HL-60/S4 treated with phorbol 12-myristate 13-acetate at 8.2 ng/mL for 4 days and 3 days (cell line): Measurements from ENCODE around the gene SNTN.

ENCODE experiments used
- in situ Hi-C: fragments of 300-500 bp; cut with MboI; formaldehyde crosslinking; loops from 2 replicates; pipeline ENCODE4 v1.15.0; 2022; ENCODE audit warnings: low sequenced_read_pairs

SNTN gene

GRCh38 chr3:63673111-63673510 lies 20.6 kb downstream of the SNTN start:
- in situ Hi-C loops = no loop called here

- in situ Hi-C loops = no loop called here
These were observed 22.1 kb downstream of the SNTN start for GRCh38 chr3:63674586-63674985.

GRCh38 chr3:63679186-63679585 lies 26.7 kb downstream of the SNTN start:
- in situ Hi-C loops = no loop called here

DNA sequence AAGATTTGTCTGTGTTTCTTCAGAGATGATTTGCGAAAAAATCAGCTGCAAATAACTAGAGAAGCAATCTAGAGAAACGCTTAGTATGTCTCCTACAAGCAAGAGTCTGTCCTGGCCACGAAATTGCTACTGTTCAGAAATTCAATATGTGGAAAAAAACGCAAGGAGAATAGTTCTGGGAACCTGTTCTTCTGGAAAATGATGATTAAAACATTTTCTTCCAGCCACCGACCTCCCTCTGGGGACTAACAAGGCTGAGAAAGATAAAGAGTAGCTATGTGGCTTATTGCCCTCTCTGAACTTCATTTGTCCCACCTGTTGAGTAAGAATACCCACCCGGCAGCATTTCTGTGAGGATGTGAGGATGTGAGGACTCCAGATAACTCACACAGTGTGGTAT lies 31.6 kb downstream of the SNTN start:
- in situ Hi-C loops = no loop called here

GRCh38 chr3:63685340-63685739 lies 32.9 kb downstream of the SNTN start:
- in situ Hi-C loops = no loop called here

GRCh38 chr3:63687278-63688225 lies 35.1 kb downstream of the SNTN start:
- in situ Hi-C loops = no loop called here

DNA sequence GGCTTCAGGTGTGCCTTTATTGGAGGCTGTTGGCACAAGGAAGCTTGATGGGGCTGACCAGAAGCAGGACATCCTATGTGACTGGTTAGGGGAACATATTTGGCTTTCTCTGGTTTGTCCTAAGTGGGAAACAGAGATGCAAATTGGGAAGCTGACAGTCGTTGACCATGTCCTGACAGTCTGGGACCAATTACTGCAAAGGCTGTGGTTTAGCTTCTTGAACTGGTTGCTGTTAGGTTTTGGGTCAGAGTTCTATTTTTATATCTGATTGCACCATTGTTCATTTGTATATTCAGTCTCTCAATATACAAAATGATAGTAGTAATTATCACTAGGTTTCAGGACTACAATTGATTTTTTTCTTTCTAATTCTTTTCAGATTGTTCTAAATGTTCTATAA lies 36.8 kb downstream of the SNTN start:
- in situ Hi-C loops = no loop called here

GRCh38 chr3:63693351-63693750 lies 40.9 kb downstream of the SNTN start:
- in situ Hi-C loops = no loop called here

DNA sequence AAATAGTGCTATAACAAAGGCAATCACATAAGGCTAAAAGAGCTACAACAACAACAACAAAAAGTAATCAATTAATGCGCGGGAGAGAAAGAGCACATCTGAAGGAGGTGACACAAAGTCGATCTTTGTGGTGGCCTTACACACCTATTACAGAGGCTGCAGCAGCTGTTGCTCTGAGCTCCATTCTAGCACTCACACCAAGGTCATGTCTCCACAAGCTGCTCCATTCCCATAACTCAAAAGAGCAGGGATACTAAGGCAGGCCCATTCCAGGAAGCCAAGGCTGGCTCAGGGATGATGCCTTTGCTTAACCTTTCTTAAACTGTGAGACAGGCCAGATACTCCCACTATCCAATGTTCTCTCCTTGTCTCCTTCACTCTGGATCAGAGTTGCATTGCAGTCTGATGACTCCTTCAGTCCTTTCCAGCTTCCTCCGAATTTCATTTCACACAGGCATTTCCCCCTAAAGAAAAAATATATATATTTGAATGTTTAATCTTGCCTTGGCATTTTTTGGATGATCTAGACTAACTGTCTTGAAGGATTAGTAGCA lies 52.7 kb downstream of the SNTN start:
- in situ Hi-C loops = no loop called here

- in situ Hi-C loops = no loop called here
These were observed 54.0 kb downstream of the SNTN start for GRCh38 chr3:63706321-63707085.

DNA sequence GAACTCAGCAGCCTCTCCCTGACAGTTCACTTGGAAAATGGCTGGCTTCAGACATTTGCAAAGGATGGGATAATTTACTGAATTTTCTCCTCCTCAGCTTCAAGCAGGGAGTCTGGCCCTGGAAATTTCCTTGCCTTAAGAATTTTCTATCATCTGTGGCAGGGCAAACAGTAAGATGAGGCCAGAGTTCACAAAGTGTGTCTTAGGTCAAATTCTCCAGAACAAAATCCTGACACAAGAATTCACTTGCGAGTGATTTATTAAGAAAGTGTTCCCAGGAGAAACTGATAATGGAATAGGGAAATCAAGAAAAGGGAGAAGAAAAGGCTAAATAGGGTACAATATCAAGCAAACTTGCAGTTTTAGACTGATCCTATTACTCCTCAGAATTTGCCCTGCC lies 55.3 kb downstream of the SNTN start:
- in situ Hi-C loops = no loop called here

- in situ Hi-C loops = no loop called here
These were observed 57.1 kb downstream of the SNTN start for GRCh38 chr3:63709576-63709975.
